Measurements from ENCODE around the gene FAM83B. TPM values are rescaled to one million over a fixed set of nuclear protein-coding genes. Genes with fewer than 3 reads are reported as not detected.

Gene FAM83B
- total and polyA plus RNA-seq, 2 of the 13 experiments (the other 11 are each of a cell fraction or from before 2014, with no cell fraction given), result not detected

DNA sequence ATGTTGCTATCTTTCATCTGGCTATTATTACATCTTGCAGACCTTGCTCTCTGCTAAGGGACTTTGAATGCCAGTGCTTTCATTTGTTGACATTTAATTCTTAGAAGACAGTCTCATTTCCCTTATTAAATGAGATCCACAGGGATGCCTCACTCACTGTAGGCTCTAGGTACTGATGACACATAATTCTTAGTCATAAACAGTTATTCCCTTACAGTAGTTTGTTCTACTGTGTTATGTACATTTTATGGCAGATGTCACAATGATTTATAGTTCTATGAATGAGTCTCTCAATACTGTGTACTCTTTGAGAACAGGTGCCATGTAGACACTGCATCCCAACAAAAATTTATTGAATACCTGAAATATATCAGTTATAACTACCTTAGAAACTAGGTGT, 70.3 kb downstream of the FAM83B start:
- intact Hi-C loops (cut with micrococcal nuclease; ENCODE audit: unreplicated experiment), result no loop called here
- no peaks in the 10 kb centered on the region for H3K9me3 ChIP-seq (ENCODE audit: low read length)
- no peak overlapping the region for H3K27ac ChIP-seq (ENCODE audit: extremely low read length, insufficient read depth, low read length)
- no peak overlapping the region for H3K4me2 ChIP-seq (ENCODE audit: low read depth, low read length)
- no TSS peak for BruUV-seq (replicated peaks)
- no peak for DNase-seq (ENCODE audit: low spot score)
- no peaks in the 10 kb centered on the region for H3K4me1 ChIP-seq (ENCODE audit: insufficient read depth, low read length)
- H3K79me2 ChIP-seq (ENCODE audit: insufficient read depth, low read length), result no peaks in the 10 kb centered on the region
- CTCF ChIA-PET (ENCODE audit: low intra/inter-chr PET ratio, low total read pairs), result no interaction called here
- no peak for TF ChIP-seq SP4 (CRISPR knock-in tag; IDR thresholded peaks at IDR 0.05)
- TF ChIP-seq, protein P1, sequence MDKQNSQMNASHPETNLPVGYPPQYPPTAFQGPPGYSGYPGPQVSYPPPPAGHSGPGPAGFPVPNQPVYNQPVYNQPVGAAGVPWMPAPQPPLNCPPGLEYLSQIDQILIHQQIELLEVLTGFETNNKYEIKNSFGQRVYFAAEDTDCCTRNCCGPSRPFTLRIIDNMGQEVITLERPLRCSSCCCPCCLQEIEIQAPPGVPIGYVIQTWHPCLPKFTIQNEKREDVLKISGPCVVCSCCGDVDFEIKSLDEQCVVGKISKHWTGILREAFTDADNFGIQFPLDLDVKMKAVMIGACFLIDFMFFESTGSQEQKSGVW (CRISPR knock-in tag; IDR thresholded peaks at IDR 0.05; ENCODE audit: borderline replicate concordance), result no peak
- TF ChIP-seq, protein P2, sequence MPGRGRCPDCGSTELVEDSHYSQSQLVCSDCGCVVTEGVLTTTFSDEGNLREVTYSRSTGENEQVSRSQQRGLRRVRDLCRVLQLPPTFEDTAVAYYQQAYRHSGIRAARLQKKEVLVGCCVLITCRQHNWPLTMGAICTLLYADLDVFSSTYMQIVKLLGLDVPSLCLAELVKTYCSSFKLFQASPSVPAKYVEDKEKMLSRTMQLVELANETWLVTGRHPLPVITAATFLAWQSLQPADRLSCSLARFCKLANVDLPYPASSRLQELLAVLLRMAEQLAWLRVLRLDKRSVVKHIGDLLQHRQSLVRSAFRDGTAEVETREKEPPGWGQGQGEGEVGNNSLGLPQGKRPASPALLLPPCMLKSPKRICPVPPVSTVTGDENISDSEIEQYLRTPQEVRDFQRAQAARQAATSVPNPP (CRISPR knock-in tag; IDR thresholded peaks at IDR 0.05), result no peak
- TF ChIP-seq ZNF549 (CRISPR knock-in tag; IDR thresholded peaks at IDR 0.05), result no peak
- POLR2A ChIA-PET, result no interaction called here
- ATAC-seq, result no peak
- in situ Hi-C loops (cut with HindIII; ENCODE audit: extremely low pct_ligation_motif_present, low pct_unique_long_range_greater_than_20kb), result no loop called here
- no peaks in the 10 kb centered on the region for H3K27me3 ChIP-seq (ENCODE audit: control insufficient read depth in 1 of 2, insufficient read depth in 2 of 2, low read length in 2 of 2)
- no peak overlapping the region for H3K9ac ChIP-seq (ENCODE audit: insufficient read depth, low read depth, low read length)
- no peak overlapping the region for H2AFZ ChIP-seq (ENCODE audit: low read length)
- no peaks in the 10 kb centered on the region for H4K20me1 ChIP-seq (ENCODE audit: insufficient read depth, low read length)
- no peaks in the 10 kb centered on the region for H3K36me3 ChIP-seq (replicated peaks in 1 of 2; ENCODE audit: control insufficient read depth in 1 of 2, insufficient read depth in 2 of 2, low read length in 2 of 2)
- H3K4me3 ChIP-seq (replicated peaks in 1 of 3; ENCODE audit: insufficient read depth in 1 of 3, low read depth in 2 of 3, low read length in 3 of 3), result no peak overlapping the region
- no peak for FAIRE-seq

DNA sequence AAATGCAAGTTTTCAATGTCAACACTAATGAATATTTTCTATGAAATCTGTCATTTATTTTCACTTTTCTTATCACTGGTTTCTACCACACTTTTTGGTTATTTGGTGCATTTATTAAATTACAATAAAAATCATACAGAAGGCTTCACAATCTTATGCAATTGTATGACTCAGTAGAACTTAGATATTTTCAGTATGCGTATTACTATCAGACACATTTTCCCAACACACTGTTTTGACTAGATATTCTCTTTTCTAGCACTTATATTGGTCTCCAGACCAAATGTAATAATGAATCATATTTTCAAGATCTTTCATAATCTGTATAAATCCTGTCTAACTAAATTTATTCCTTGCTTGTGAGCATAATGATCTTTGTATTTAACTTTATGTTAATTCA, 74.1 kb downstream of the FAM83B start:
- POLR2A ChIA-PET, result no interaction called here
- CTCF ChIA-PET (ENCODE audit: low intra/inter-chr PET ratio, low total read pairs), result no interaction called here
- in situ Hi-C loops (cut with HindIII; ENCODE audit: extremely low pct_ligation_motif_present, low pct_unique_long_range_greater_than_20kb), result no loop called here
- TF ChIP-seq ZNF3 (CRISPR knock-in tag; IDR thresholded peaks at IDR 0.05) (no peak), ZSCAN21 (CRISPR knock-in tag; IDR thresholded peaks at IDR 0.05; ENCODE audit: borderline replicate concordance) (no peak), YEATS4 (CRISPR knock-in tag; IDR thresholded peaks at IDR 0.05; ENCODE audit: borderline replicate concordance) (no peak), ZNF556 (CRISPR knock-in tag; IDR thresholded peaks at IDR 0.05; ENCODE audit: borderline replicate concordance) (no peak), ARNT2 (CRISPR knock-in tag; IDR thresholded peaks at IDR 0.05; ENCODE audit: low read depth) (no peak), ZNF256 (CRISPR knock-in tag; conservative IDR thresholded peaks at IDR 0.05) (no peak), ZFP62 (CRISPR knock-in tag; IDR thresholded peaks at IDR 0.05) (no peak), ZNF143 (CRISPR knock-in tag; IDR thresholded peaks at IDR 0.05) (no peak)
- TF ChIP-seq, protein P3, sequence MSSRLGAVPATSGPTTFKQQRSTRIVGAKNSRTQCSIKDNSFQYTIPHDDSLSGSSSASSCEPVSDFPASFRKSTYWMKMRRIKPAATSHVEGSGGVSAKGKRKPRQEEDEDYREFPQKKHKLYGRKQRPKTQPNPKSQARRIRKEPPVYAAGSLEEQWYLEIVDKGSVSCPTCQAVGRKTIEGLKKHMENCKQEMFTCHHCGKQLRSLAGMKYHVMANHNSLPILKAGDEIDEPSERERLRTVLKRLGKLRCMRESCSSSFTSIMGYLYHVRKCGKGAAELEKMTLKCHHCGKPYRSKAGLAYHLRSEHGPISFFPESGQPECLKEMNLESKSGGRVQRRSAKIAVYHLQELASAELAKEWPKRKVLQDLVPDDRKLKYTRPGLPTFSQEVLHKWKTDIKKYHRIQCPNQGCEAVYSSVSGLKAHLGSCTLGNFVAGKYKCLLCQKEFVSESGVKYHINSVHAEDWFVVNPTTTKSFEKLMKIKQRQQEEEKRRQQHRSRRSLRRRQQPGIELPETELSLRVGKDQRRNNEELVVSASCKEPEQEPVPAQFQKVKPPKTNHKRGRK (CRISPR knock-in tag; IDR thresholded peaks at IDR 0.05), result no peak
- TF ChIP-seq, protein P4, sequence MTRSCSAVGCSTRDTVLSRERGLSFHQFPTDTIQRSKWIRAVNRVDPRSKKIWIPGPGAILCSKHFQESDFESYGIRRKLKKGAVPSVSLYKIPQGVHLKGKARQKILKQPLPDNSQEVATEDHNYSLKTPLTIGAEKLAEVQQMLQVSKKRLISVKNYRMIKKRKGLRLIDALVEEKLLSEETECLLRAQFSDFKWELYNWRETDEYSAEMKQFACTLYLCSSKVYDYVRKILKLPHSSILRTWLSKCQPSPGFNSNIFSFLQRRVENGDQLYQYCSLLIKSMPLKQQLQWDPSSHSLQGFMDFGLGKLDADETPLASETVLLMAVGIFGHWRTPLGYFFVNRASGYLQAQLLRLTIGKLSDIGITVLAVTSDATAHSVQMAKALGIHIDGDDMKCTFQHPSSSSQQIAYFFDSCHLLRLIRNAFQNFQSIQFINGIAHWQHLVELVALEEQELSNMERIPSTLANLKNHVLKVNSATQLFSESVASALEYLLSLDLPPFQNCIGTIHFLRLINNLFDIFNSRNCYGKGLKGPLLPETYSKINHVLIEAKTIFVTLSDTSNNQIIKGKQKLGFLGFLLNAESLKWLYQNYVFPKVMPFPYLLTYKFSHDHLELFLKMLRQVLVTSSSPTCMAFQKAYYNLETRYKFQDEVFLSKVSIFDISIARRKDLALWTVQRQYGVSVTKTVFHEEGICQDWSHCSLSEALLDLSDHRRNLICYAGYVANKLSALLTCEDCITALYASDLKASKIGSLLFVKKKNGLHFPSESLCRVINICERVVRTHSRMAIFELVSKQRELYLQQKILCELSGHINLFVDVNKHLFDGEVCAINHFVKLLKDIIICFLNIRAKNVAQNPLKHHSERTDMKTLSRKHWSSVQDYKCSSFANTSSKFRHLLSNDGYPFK (CRISPR knock-in tag; IDR thresholded peaks at IDR 0.05; ENCODE audit: borderline replicate concordance), result no peak

More for the DNA sequence above, 74.1 kb downstream of the FAM83B start:
- no peak overlapping the region for H2AFZ ChIP-seq (ENCODE audit: low read length)
- ATAC-seq (no peak), DNase-seq (ENCODE audit: low spot score) (no peak), FAIRE-seq (no peak)
- H3K27me3 ChIP-seq (ENCODE audit: control insufficient read depth in 1 of 2, insufficient read depth in 2 of 2, low read length in 2 of 2), result no peaks in the 10 kb centered on the region
- no peaks in the 10 kb centered on the region for H3K9me3 ChIP-seq (ENCODE audit: low read length)
- H3K9ac ChIP-seq (ENCODE audit: insufficient read depth, low read depth, low read length), result no peak overlapping the region
- H3K36me3 ChIP-seq (replicated peaks in 1 of 2; ENCODE audit: control insufficient read depth in 1 of 2, insufficient read depth in 2 of 2, low read length in 2 of 2), result no peaks in the 10 kb centered on the region
- no peak overlapping the region for H3K4me2 ChIP-seq (ENCODE audit: low read depth, low read length)
- H3K4me3 ChIP-seq (replicated peaks in 1 of 3; ENCODE audit: insufficient read depth in 1 of 3, low read depth in 2 of 3, low read length in 3 of 3), result no peak overlapping the region
- no TSS peak for BruUV-seq (replicated peaks)
- H3K4me1 ChIP-seq (ENCODE audit: insufficient read depth, low read length), result no peaks in the 10 kb centered on the region
- H3K79me2 ChIP-seq (ENCODE audit: insufficient read depth, low read length), result no peaks in the 10 kb centered on the region
- no peak overlapping the region for H3K27ac ChIP-seq (ENCODE audit: extremely low read length, insufficient read depth, low read length)
- WGBS (ENCODE audit: low lambda C conversion rate), result 57% methylated on average over 1 of the region's 1 CpG
- intact Hi-C loops (cut with micrococcal nuclease; ENCODE audit: unreplicated experiment), result no loop called here
- no peaks in the 10 kb centered on the region for H4K20me1 ChIP-seq (ENCODE audit: insufficient read depth, low read length)

Measured in HepG2 (cell line).